Measurements from ENCODE around the gene UNC5A. TPM values are rescaled to one million over a fixed set of nuclear protein-coding genes. Genes with fewer than 3 reads are reported as not detected.

The UNC5A gene
- total and polyA plus RNA-seq, 4 donors, result not detected

DNA sequence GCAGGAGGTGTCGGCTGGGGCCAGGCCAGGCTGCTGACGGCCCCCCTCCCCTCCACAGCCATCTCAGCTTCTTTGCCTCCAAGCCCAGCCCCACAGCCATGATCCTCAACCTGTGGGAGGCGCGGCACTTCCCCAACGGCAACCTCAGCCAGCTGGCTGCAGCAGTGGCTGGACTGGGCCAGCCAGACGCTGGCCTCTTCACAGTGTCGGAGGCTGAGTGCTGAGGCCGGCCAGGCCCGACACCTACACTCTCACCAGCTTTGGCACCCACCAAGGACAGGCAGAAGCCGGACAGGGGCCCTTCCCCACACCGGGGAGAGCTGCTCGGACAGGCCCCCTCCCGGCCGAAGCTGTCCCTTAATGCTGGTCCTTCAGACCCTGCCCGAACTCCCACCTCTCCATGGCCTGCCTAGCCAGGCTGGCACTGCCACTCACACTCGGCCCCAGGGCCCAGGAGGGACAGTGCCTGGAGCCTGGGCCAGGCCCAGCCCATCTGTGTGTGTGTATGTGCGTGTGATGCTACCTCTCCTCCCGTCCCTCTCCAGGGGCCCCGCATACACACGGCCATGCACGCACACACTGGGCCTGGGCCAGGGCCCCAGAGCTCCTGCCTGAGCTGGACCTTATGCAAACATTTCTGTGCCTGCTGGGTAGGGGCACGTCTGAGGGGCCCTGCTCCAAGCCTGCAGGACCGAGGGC is 69.5 kb downstream of the UNC5A start:
- no peaks in the 10 kb centered on the region for H3K4me1 ChIP-seq (ENCODE audit: control insufficient read depth in 1 of 2, insufficient read depth in 2 of 2, low read length in 2 of 2)
- no peaks in the 10 kb centered on the region for H3K27me3 ChIP-seq (ENCODE audit: control insufficient read depth in 1 of 2, insufficient read depth in 2 of 2, low read length in 1 of 2)
- peak in 1 of 2 donors; percentile 72 for DNase-seq
- no peak for ATAC-seq (ENCODE audit: low FRiP score)
- no peaks in the 10 kb centered on the region for H3K9me3 ChIP-seq (ENCODE audit: control insufficient read depth, low read length)
- no peaks in the 10 kb centered on the region for H3K36me3 ChIP-seq (ENCODE audit: control insufficient read depth in 1 of 2, insufficient read depth in 2 of 2, low read length in 1 of 2)
- intact Hi-C loops (cut with DNase I), result no loop called here
- no peak overlapping the region for H3K27ac ChIP-seq (ENCODE audit: low read depth in 1 of 2, low read length in 2 of 2)
- 62 to 71% methylated on average over 16 to 23 of the region's 23 CpGs for WGBS, 2 donors
- H3K4me3 ChIP-seq (ENCODE audit: low read length in 2 of 2), result no peak overlapping the region

DNA sequence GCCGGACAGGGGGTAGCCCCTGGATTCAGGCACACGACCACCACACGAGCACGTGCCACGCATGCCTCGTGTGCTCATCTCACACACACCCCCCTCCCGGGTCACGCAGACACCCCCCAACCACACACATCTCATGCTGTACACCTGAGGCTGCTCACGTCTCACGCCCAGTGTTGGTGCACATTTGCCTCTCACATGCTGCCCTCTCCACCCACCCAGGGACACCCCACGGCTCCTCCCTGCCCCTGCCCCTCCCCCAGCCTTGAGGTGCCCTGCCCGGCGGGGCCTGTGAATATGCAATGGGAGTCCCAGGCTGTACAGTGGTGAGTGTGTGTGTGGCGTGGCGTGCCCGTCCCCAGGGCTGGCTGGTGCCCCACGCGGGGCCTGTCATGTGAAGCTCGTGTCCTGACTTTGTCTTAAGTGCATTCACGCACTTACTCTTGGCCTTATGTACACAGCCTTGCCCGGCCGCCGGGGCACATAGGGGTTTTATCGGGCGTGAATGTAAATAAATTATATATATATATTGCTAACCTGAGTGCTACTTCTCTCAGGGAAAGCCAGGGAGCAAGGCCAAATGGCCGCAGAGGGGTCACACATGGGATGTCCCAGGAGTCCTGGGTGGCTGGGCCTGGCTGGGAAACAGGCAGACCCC is 70.1 kb downstream of the UNC5A start:
- H3K9me3 ChIP-seq (ENCODE audit: control insufficient read depth, low read length), result no peaks in the 10 kb centered on the region
- no peaks in the 10 kb centered on the region for H3K36me3 ChIP-seq (ENCODE audit: control insufficient read depth in 1 of 2, insufficient read depth in 2 of 2, low read length in 1 of 2)
- 84 to 87% methylated on average over 26 of the region's 26 CpGs for WGBS, 2 donors
- H3K4me1 ChIP-seq (ENCODE audit: control insufficient read depth in 1 of 2, insufficient read depth in 2 of 2, low read length in 2 of 2), result no peaks in the 10 kb centered on the region
- no peak overlapping the region for H3K27ac ChIP-seq (ENCODE audit: low read depth in 1 of 2, low read length in 2 of 2)
- DNase-seq, result peak in 1 of 2 donors; percentile 64
- H3K27me3 ChIP-seq (ENCODE audit: control insufficient read depth in 1 of 2, insufficient read depth in 2 of 2, low read length in 1 of 2), result no peaks in the 10 kb centered on the region
- no peak for ATAC-seq (ENCODE audit: low FRiP score)
- no peak overlapping the region for H3K4me3 ChIP-seq (ENCODE audit: low read length in 2 of 2)
- intact Hi-C loops (cut with DNase I), result no loop called here

DNA sequence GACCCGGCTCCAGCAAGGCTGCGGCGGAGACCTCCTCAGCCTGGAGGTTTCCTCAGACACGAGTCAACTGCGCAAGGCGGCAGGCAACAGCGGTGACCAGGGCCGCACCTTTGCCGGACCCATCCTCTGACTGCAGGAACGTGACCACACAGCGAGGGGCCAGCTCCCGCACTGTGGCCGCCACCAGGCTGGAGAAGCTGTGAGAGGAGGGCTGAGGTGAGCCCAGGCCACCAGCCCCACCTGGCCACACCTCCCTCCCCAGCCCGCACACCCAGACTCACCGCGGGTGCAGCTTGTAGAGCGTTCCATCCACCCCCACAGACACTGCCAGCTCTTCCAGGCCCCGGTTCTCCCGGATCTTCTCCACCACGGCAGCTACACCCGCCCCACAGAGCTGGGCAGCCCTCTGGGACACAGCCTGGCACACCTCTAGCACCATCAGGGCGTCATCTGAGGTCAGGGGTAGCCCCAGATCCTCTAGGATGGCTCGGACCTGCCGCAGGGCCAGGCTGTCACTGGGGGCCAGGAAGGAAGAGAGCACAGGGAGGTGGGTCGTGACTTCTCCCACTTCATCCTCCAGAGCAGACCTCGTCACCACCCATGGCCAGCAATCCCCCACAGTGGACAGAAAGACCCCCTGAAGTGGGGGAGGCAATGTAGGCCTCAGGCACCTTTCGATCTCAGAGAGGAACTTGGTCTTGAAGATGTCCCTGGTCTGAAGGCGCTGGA is 70.8 kb downstream of the UNC5A start:
- Histone ChIP-seq H3K4me3 (ENCODE audit: low read length in 2 of 2) (no peak overlapping the region), H3K27me3 (ENCODE audit: control insufficient read depth in 1 of 2, insufficient read depth in 2 of 2, low read length in 1 of 2) (no peaks in the 10 kb centered on the region), H3K36me3 (ENCODE audit: control insufficient read depth in 1 of 2, insufficient read depth in 2 of 2, low read length in 1 of 2) (no peaks in the 10 kb centered on the region), H3K9me3 (ENCODE audit: control insufficient read depth, low read length) (no peaks in the 10 kb centered on the region), H3K4me1 (ENCODE audit: control insufficient read depth in 1 of 2, insufficient read depth in 2 of 2, low read length in 2 of 2) (no peaks in the 10 kb centered on the region), H3K27ac (ENCODE audit: low read depth in 1 of 2, low read length in 2 of 2) (no peak overlapping the region)
- WGBS, 2 donors, result 90 to 94% methylated on average over 28 of the region's 28 CpGs
- DNase-seq (peak; percentile 39 to 73), ATAC-seq (ENCODE audit: low FRiP score) (no peak)
- intact Hi-C loops (cut with DNase I), result no loop called here

DNA sequence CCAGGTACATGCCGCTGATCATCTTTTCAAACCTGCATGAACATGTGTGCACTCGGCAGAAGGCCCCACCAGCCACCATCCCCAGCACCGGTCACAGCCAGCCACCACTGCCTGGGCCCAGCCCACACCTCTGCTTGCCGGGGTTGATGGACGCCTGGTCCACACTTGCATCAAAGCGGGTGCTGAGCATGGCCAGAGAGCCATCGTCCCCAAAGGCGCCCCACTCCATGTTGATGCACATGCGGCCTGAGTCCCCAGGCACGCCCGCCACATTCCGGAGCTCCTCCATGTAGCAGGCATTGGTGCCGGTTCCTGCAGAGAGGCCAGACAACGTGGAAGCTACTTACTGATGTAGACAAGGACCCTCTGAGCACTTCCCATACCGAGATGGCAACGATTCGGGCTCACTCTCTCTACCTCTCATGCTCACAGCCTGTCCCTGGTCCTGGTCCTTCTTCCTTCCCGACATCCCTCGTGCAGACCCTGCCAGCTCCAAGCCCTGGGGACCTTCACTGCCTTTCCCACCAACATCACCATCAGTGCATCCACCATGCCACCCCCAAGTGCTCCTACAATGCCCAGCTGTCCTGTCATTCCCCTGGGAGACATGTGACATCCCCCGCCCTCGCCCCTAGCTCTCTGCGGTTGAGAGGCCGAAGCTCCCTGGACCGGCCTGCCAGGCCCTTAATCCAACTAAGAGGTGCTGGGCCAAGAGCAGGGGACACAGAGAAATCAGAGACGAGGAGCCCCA is 71.6 kb downstream of the UNC5A start:
- DNase-seq (peak in 1 of 2 donors; percentile 73), ATAC-seq (ENCODE audit: low FRiP score) (no peak)
- Histone ChIP-seq H3K36me3 (ENCODE audit: control insufficient read depth in 1 of 2, insufficient read depth in 2 of 2, low read length in 1 of 2) (no peaks in the 10 kb centered on the region), H3K27me3 (ENCODE audit: control insufficient read depth in 1 of 2, insufficient read depth in 2 of 2, low read length in 1 of 2) (no peaks in the 10 kb centered on the region), H3K9me3 (ENCODE audit: control insufficient read depth, low read length) (no peaks in the 10 kb centered on the region), H3K27ac (ENCODE audit: low read depth in 1 of 2, low read length in 2 of 2) (no peak overlapping the region), H3K4me3 (ENCODE audit: low read length in 2 of 2) (no peak overlapping the region), H3K4me1 (ENCODE audit: control insufficient read depth in 1 of 2, insufficient read depth in 2 of 2, low read length in 2 of 2) (no peaks in the 10 kb centered on the region)
- 84 to 90% methylated on average over 25 of the region's 25 CpGs for WGBS, 2 donors
- intact Hi-C loops (cut with DNase I), result no loop called here

DNA sequence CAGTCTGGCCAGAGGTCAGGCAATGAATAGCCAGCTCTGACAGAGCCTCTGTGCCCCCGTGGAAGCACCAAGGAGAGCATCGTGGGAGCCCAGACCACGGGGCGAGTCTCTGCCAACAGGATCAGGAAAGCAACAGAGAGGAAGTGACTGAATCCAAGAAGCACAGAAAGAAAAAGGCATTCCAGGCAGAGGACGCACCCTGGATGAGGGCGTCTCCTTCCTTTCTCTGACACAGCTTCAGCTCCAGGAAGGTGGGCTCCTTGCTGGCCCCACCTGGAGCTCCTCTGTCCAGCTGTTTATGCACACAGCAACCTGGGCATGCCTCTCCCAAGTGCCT is 72.2 kb downstream of the UNC5A start:
- H3K27ac ChIP-seq (ENCODE audit: low read depth in 1 of 2, low read length in 2 of 2), result no peak overlapping the region
- no peaks in the 10 kb centered on the region for H3K36me3 ChIP-seq (ENCODE audit: control insufficient read depth in 1 of 2, insufficient read depth in 2 of 2, low read length in 1 of 2)
- DNase-seq (no peak), ATAC-seq (ENCODE audit: low FRiP score) (no peak)
- WGBS, 2 donors, result 37 to 63% methylated on average over 6 of the region's 6 CpGs
- no peaks in the 10 kb centered on the region for H3K9me3 ChIP-seq (ENCODE audit: control insufficient read depth, low read length)
- intact Hi-C loops (cut with DNase I), result no loop called here
- H3K27me3 ChIP-seq (ENCODE audit: control insufficient read depth in 1 of 2, insufficient read depth in 2 of 2, low read length in 1 of 2), result no peaks in the 10 kb centered on the region
- no peaks in the 10 kb centered on the region for H3K4me1 ChIP-seq (ENCODE audit: control insufficient read depth in 1 of 2, insufficient read depth in 2 of 2, low read length in 2 of 2)
- H3K4me3 ChIP-seq (ENCODE audit: low read length in 2 of 2), result no peak overlapping the region

DNA sequence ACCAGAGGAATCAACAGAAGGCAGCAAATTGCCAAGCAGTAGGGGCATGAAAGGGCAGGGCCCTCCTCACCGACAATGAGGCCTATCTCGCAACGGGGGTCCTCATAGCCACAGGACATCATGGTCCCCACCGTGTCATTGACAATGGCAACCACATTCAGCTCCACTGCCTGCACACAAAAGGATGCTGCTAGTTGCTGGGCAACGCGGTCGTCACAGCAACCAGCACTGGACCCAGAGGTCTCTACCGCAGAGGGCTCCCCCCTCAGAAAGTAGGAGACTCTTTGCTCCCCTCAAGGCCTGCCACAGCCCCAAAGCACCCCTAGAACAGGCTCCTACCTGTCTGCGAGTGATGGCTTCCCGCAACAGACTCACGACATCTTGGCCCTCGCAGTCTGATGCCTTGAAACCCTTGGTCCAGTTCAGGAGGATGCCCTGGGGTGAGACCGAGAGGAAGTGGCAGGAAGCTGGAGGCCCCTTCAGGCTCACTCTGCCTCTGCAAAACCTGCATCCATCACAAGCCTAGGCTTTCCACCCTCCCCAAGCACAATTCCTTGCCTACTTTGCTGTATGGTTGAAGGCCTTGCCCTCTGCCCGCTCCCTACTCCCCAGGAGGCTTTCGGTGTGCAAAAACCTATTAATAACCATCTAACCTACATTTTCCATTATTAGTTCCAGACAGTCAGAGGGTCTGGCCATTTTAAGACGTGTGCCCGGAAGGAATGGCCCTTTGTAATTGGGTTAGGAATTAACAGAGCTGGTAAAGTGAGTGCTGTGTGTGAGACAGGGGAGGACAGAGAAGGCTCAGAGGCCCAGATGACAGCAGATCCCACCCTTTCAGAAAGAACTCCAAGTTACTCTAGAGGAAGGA is 73.6 kb downstream of the UNC5A start:
- DNase-seq (peak in 1 of 2 donors; percentile 55), ATAC-seq (ENCODE audit: low FRiP score) (no peak)
- intact Hi-C loops (cut with DNase I), result no loop called here
- H3K4me1 ChIP-seq (ENCODE audit: control insufficient read depth in 1 of 2, insufficient read depth in 2 of 2, low read length in 2 of 2), result no peaks in the 10 kb centered on the region
- H3K36me3 ChIP-seq (ENCODE audit: control insufficient read depth in 1 of 2, insufficient read depth in 2 of 2, low read length in 1 of 2), result no peaks in the 10 kb centered on the region
- no peaks in the 10 kb centered on the region for H3K9me3 ChIP-seq (ENCODE audit: control insufficient read depth, low read length)
- H3K27ac ChIP-seq (ENCODE audit: low read depth in 1 of 2, low read length in 2 of 2), result no peak overlapping the region
- no peak overlapping the region for H3K4me3 ChIP-seq (ENCODE audit: low read length in 2 of 2)
- WGBS, 2 donors, result 82 to 85% methylated on average over 17 of the region's 17 CpGs
- no peaks in the 10 kb centered on the region for H3K27me3 ChIP-seq (ENCODE audit: control insufficient read depth in 1 of 2, insufficient read depth in 2 of 2, low read length in 1 of 2)

DNA sequence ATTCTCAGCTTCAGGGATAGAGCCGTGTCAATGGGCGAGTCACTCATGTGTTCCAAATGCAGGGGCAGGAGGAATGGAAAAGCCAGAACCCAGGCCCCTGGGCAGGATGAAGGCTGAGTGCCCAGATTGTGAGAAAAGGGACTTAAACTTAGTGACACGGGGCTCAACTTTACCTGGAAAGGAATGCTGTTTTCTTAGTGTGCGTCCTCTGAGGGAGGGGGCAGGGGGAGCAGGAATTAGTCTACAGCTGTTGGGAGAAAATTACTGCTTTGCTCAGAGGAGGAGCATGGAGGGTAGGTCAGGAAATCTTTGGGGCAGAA is 74.2 kb downstream of the UNC5A start:
- Histone ChIP-seq H3K27ac (ENCODE audit: low read depth in 1 of 2, low read length in 2 of 2) (no peak overlapping the region), H3K4me1 (ENCODE audit: control insufficient read depth in 1 of 2, insufficient read depth in 2 of 2, low read length in 2 of 2) (no peaks in the 10 kb centered on the region), H3K9me3 (ENCODE audit: control insufficient read depth, low read length) (no peaks in the 10 kb centered on the region), H3K27me3 (ENCODE audit: control insufficient read depth in 1 of 2, insufficient read depth in 2 of 2, low read length in 1 of 2) (no peaks in the 10 kb centered on the region), H3K4me3 (ENCODE audit: low read length in 2 of 2) (no peak overlapping the region), H3K36me3 (ENCODE audit: control insufficient read depth in 1 of 2, insufficient read depth in 2 of 2, low read length in 1 of 2) (no peaks in the 10 kb centered on the region)
- peak in 1 of 2 donors; percentile 39 for DNase-seq
- ATAC-seq (ENCODE audit: low FRiP score), result no peak
- intact Hi-C loops (cut with DNase I), result no loop called here
- WGBS, 2 donors, result 48 to 55% methylated on average over 4 of the region's 4 CpGs

All from aorta (tissue), 5 donors.